GM12878 (cell line): ENCODE data around the gene ERP44.

Experiments used
- CTCF ChIP-seq, 3 experiments: IDR thresholded peaks in 2 of 3; conservative IDR thresholded peaks in 1 of 3; 2 replicates each; pipeline ENCODE4 v1.5.1; 2011; ENCODE audit warnings: low read depth in 3 of 3, low read length in 3 of 3, mild to moderate bottlenecking in 3 of 3, control low read depth in 2 of 3, moderate library complexity in 2 of 3, inconsistent platforms in 1 of 3, mixed read lengths in 1 of 3; ENCODE audit not compliant: control insufficient read depth in 2 of 3, insufficient read depth in 1 of 3; ENCODE audit errors: extremely low read depth in 1 of 3
- EZH2 ChIP-seq: IDR thresholded peaks from 2 replicates; pipeline ENCODE4 v1.6.1; 2012; ENCODE audit warnings: low read depth, mild to moderate bottlenecking, control low read depth, inconsistent platforms, low read length, borderline replicate concordance; ENCODE audit not compliant: control insufficient read depth
- POLR2AphosphoS2 ChIP-seq: IDR thresholded peaks from 2 replicates; pipeline ENCODE4 v1.6.1; 2011; ENCODE audit warnings: low read depth, mild to moderate bottlenecking, low read length, improper control_type of control experiment, moderate library complexity
- TARDBP ChIP-seq: IDR thresholded peaks from 2 replicates; pipeline ENCODE4 v1.6.1; 2016; ENCODE audit warnings: borderline replicate concordance

GRCh38 chr9:100074093-100074492, 24.7 kb downstream of the ERP44 start:
- TF ChIP-seq TARDBP (no peak), CTCF (IDR thresholded peaks at IDR 0.05 in 2 of 3, conservative IDR thresholded peaks at IDR 0.05 in 1 of 3; ENCODE audit: control insufficient read depth in 2 of 3, extremely low read depth in 1 of 3, insufficient read depth in 1 of 3, low read depth in 3 of 3, low read length in 3 of 3) (no peak), EZH2 (no peak), POLR2AphosphoS2 (no peak)
